HG02981 (cell line): ENCODE data around the gene CLIP4.
"Not testable (repeated sequence)": the region's sequence is repeated elsewhere in the genome, so short reads cannot be mapped to it uniquely, and the experiment has no call there.

ENCODE experiments used
- ATAC-seq: cut with Tn5 transposase; IDR thresholded peaks from one replicate; pipeline ENCODE4 v1.9.1; 2021; ENCODE audit warnings: mild to moderate bottlenecking, moderate library complexity; ENCODE audit not compliant: unreplicated experiment

Gene CLIP4

GRCh38 chr2:29114946-29115609 lies at the start of gene CLIP4:
CLIP4 (plus strand) TSS chr2:29115415; CDS start chr2:29121389, 5,974 bp downstream.
- ATAC-seq: peak; percentile 29

GRCh38 chr2:29066271-29066860 lies 48.8 kb upstream of the CLIP4 start:
- ATAC-seq: no peak

- ATAC-seq: no peak
These were observed 48.1 kb upstream of the CLIP4 start for GRCh38 chr2:29066997-29067605.

- no peak for ATAC-seq
These were observed 46.7 kb upstream of the CLIP4 start for GRCh38 chr2:29068513-29068912.

- no peak for ATAC-seq
These were observed 44.7 kb upstream of the CLIP4 start for GRCh38 chr2:29070526-29070925.

- ATAC-seq: no peak
These were observed 43.9 kb upstream of the CLIP4 start for GRCh38 chr2:29071032-29071975.

- ATAC-seq: no peak
These were observed 43.0 kb upstream of the CLIP4 start for GRCh38 chr2:29072251-29072650.

- no peak for ATAC-seq
These were observed 42.1 kb upstream of the CLIP4 start for GRCh38 chr2:29072971-29073725.

- no peak for ATAC-seq
These were observed 41.3 kb upstream of the CLIP4 start for GRCh38 chr2:29073933-29074332.

- ATAC-seq: no peak
These were observed 40.8 kb upstream of the CLIP4 start, which contains the start of gene PCARE for GRCh38 chr2:29074411-29074810. PCARE (minus strand) TSS chr2:29074523; CDS start chr2:29074261, 262 bp downstream.

GRCh38 chr2:29075894-29076705 lies 39.1 kb upstream of the CLIP4 start:
- ATAC-seq: no peak

- ATAC-seq: no peak
These were observed 35.3 kb upstream of the CLIP4 start for GRCh38 chr2:29079887-29080286.

GRCh38 chr2:29080886-29081743 lies 34.1 kb upstream of the CLIP4 start:
- ATAC-seq: no peak

GRCh38 chr2:29082804-29083495 lies 32.3 kb upstream of the CLIP4 start:
- no peak for ATAC-seq

- ATAC-seq: no peak
These were observed 30.7 kb upstream of the CLIP4 start for GRCh38 chr2:29084554-29084953.

GRCh38 chr2:29090311-29090710 lies 24.9 kb upstream of the CLIP4 start:
- not testable (repeated sequence) for ATAC-seq

- ATAC-seq: no peak
These were observed 18.2 kb upstream of the CLIP4 start for GRCh38 chr2:29096969-29097368.

- no peak for ATAC-seq
These were observed 17.6 kb upstream of the CLIP4 start for GRCh38 chr2:29097569-29097968.
